GM21825 (cell line): Measurements from ENCODE around the gene PDK2.
"Not testable (repeated sequence)": the region's sequence is repeated elsewhere in the genome, so short reads cannot be mapped to it uniquely, and the experiment has no call there.

ENCODE experiments used
- ATAC-seq: cut with Tn5 transposase; IDR thresholded peaks from one replicate; pipeline ENCODE4 v1.9.1; 2021; ENCODE audit warnings: mild to moderate bottlenecking, moderate library complexity; ENCODE audit not compliant: unreplicated experiment

PDK2 gene

GRCh38 chr17:50058296-50058953 is 36.7 kb upstream of the PDK2 start:
- no peak for ATAC-seq

- no peak for ATAC-seq
These were observed 35.9 kb upstream of the PDK2 start for GRCh38 chr17:50059256-50059655.

GRCh38 chr17:50059759-50060273 is 35.3 kb upstream of the PDK2 start:
- ATAC-seq: no peak

- ATAC-seq: no peak
These were observed 34.0 kb upstream of the PDK2 start for GRCh38 chr17:50060951-50061712.

- ATAC-seq: not testable (repeated sequence)
These were observed 33.5 kb upstream of the PDK2 start for GRCh38 chr17:50061713-50062045.

- no peak for ATAC-seq
These were observed 32.6 kb upstream of the PDK2 start for GRCh38 chr17:50062293-50063243.

GRCh38 chr17:50063561-50064252 is 31.4 kb upstream of the PDK2 start:
- no peak for ATAC-seq

- no peak for ATAC-seq
These were observed 30.7 kb upstream of the PDK2 start for GRCh38 chr17:50064253-50065001.

- no peak for ATAC-seq
These were observed 30.1 kb upstream of the PDK2 start for GRCh38 chr17:50065056-50065455.

- no peak for ATAC-seq
These were observed 28.2 kb upstream of the PDK2 start for GRCh38 chr17:50066995-50067394.

- no peak for ATAC-seq
These were observed 27.2 kb upstream of the PDK2 start for GRCh38 chr17:50067996-50068395.

- no peak for ATAC-seq
These were observed 24.1 kb upstream of the PDK2 start for GRCh38 chr17:50070908-50071680.

GRCh38 chr17:50071692-50072091 is 23.5 kb upstream of the PDK2 start:
- no peak for ATAC-seq

- ATAC-seq: no peak
These were observed 23.0 kb upstream of the PDK2 start for GRCh38 chr17:50072130-50072529.

- no peak for ATAC-seq
These were observed 22.2 kb upstream of the PDK2 start for GRCh38 chr17:50072925-50073324.

GRCh38 chr17:50074227-50074626 is 20.9 kb upstream of the PDK2 start:
- no peak for ATAC-seq

GRCh38 chr17:50075446-50076032 is 19.6 kb upstream of the PDK2 start:
- no peak for ATAC-seq

- ATAC-seq: no peak
These were observed 18.9 kb upstream of the PDK2 start for GRCh38 chr17:50076221-50076590.
